NCI-H2081 (cell line): ENCODE data around the gene ZBTB47.
A peak's percentile ranks its signal among the peaks of the same experiment; 100 is the strongest.

Experiments used
- DNase-seq, 2 experiments: peaks; one replicate each; lab custom pipeline; 2025; lab: John Stamatoyannopoulos, UW

Gene ZBTB47

GRCh38 chr3:42652611-42653302 lies 740 bp upstream of the ZBTB47 start:
- DNase-seq: no peak

GRCh38 chr3:42653303-42653559 lies 266 bp upstream of the ZBTB47 start:
- DNase-seq: no peak

GRCh38 chr3:42654331-42655201 lies 1.1 kb downstream of the ZBTB47 start:
- DNase-seq: peak in 1 of 2 experiments; percentile 31

GRCh38 chr3:42655331-42655888 lies 1.9 kb downstream of the ZBTB47 start:
- no peak for DNase-seq

- no peak for DNase-seq
These were observed 2.6 kb downstream of the ZBTB47 start for GRCh38 chr3:42655980-42656679.

- no peak for DNase-seq
These were observed 3.4 kb downstream of the ZBTB47 start for GRCh38 chr3:42656680-42657610.

- DNase-seq: no peak
These were observed 4.2 kb downstream of the ZBTB47 start for GRCh38 chr3:42657675-42658074.

- no peak for DNase-seq
These were observed 4.7 kb downstream of the ZBTB47 start for GRCh38 chr3:42658091-42658770.

GRCh38 chr3:42658771-42659390 lies 5.4 kb downstream of the ZBTB47 start:
- DNase-seq: no peak

GRCh38 chr3:42659451-42660130 lies 6.1 kb downstream of the ZBTB47 start:
- no peak for DNase-seq

GRCh38 chr3:42660131-42660715 lies 6.7 kb downstream of the ZBTB47 start:
- no peak for DNase-seq

- no peak for DNase-seq
These were observed 7.4 kb downstream of the ZBTB47 start for GRCh38 chr3:42660898-42661297.

- DNase-seq: no peak
These were observed 8.1 kb downstream of the ZBTB47 start for GRCh38 chr3:42661593-42662022.

GRCh38 chr3:42662037-42662812 lies 8.7 kb downstream of the ZBTB47 start:
- DNase-seq: no peak

- no peak for DNase-seq
These were observed 9.5 kb downstream of the ZBTB47 start for GRCh38 chr3:42662813-42663535.

GRCh38 chr3:42663581-42664437 lies 10.3 kb downstream of the ZBTB47 start:
- DNase-seq: no peak

GRCh38 chr3:42664438-42664803 lies 10.9 kb downstream of the ZBTB47 start:
- no peak for DNase-seq
